Glomerular visceral epithelial cell (primary cell): ENCODE results near the gene CFAP97D1.
A peak's percentile ranks its signal among the peaks of the same experiment; 100 is the strongest.

ENCODE experiments used
- DNase-seq: peaks from one replicate; pipeline ENCODE4 v3.0.0-alpha.2; 2016; ENCODE audit errors: extremely low spot score

Gene CFAP97D1

GRCh38 chr17:43826206-43826605, 46.0 kb downstream of the CFAP97D1 start:
- DNase-seq: no peak

GRCh38 chr17:43827596-43827995, 47.4 kb downstream of the CFAP97D1 start:
- DNase-seq: no peak

GRCh38 chr17:43829738-43830137, 49.5 kb downstream of the CFAP97D1 start:
- no peak for DNase-seq

- DNase-seq: no peak
Measured at GRCh38 chr17:43830510-43831140, 50.4 kb downstream of the CFAP97D1 start.

DNA sequence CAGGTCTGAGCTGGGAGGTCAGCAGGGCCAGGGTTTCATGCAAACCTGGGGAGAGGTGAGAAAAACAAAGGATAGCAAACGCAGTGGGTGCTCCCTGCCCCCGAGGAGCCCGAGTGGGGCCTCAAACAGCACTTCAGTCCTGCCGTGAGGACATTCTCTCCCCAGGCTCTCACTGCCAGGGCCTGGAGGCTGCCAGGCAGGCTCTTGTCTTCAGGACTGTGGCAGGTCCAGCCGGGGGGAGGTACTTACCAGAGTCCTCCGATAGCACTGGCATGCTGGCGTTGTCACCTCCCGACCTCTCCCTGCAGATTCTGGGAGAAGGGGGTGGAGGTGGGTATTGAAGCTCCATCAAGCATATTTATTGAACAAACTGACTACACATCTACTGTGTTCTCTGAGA, 51.4 kb downstream of the CFAP97D1 start:
- DNase-seq: no peak

- peak; percentile 71 for DNase-seq
Measured at GRCh38 chr17:43832168-43832975, 52.1 kb downstream of the CFAP97D1 start.

DNA sequence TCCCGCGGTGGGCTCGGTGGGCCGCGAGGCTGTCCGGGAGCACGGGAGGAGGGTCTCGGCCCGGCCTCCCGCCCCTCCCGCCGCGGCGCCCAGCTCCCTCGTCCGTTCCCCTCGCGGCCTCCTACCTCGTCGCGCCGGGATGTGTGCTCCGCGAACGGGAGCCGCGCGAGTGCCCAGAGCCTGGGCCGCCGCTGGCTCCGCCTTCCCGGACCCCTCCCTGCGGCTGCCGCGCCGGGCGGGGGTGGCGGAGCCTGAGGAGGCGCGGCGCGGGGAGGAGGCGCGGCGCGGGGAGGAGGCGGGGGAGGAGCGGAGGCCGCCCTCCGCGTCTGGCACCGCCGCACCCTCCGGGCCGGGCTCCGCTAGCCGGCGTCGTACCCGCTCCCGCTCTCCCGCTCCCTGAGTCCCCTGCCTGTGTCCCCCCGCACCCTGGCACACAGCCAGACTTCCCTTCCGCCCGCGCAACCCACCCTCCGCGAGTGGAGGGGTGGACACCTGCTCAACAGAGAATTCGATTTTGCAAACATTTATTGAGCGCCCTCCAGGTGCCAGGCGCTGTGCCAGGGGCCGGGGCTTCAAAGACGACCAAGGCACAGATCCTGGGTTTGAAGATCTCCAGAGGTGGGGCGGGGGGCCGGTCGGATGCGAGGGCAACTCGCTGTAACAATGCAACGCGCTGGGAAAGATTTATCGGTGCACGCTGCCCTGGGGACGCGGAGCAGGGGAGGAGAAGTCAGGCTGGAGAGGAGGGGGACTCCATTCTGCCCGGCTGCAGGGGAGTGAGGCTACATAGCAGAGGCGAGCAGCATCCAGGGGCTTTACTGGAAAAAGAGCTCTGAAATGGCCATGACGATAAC, 53.0 kb downstream of the CFAP97D1 start, which contains the start of gene MPP3:
Gene MPP3, minus strand, starts transcription at position 171 of the 854 bp plus-strand sequence. CDS start 1,240 bp downstream, outside the sequence.
- peak; percentile 78 for DNase-seq

GRCh38 chr17:43834106-43834505, 53.9 kb downstream of the CFAP97D1 start:
- no peak for DNase-seq
